ENCODE data around the gene GADL1. TPM values are rescaled to one million over a fixed set of nuclear protein-coding genes. Genes with fewer than 3 reads are reported as not detected.

The GADL1 gene
- polyA plus RNA-seq, 2 of the 4 experiments (the other 2 are of a cell fraction), result not detected

DNA sequence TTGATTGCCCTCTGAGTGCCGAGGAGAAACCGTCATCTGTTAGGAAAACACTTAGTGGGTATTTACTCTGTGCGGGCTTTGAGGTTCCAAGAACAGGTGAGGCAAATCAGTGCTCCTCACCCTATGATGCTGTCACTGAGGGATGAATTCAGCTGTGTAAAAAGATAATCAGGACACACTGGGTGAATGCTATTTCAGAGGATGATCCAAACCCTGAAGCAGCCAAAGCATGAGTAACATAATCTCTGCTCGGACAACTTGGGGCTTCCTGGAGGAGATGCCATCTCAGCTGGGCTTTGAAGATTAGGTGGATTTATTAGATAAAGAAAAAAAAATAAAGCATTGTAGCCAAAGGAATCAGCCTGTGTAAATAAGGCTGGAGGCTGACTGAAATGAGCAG is 10.5 kb upstream of the GADL1 start (continued):
- TF ChIP-seq RCOR1 (IDR thresholded peaks at IDR 0.05; ENCODE audit: low read depth, low read length), result no peak
- TF ChIP-seq MAFK (IDR thresholded peaks at IDR 0.05; ENCODE audit: partially characterized antibody), result no peak
- TF ChIP-seq MAZ (IDR thresholded peaks at IDR 0.05; ENCODE audit: borderline replicate concordance, low read depth, low read length), result no peak
- no peak for TF ChIP-seq JUNB (IDR thresholded peaks at IDR 0.05)
- TF ChIP-seq CHD4 (IDR thresholded peaks at IDR 0.05; ENCODE audit: borderline replicate concordance), result no peak

DNA sequence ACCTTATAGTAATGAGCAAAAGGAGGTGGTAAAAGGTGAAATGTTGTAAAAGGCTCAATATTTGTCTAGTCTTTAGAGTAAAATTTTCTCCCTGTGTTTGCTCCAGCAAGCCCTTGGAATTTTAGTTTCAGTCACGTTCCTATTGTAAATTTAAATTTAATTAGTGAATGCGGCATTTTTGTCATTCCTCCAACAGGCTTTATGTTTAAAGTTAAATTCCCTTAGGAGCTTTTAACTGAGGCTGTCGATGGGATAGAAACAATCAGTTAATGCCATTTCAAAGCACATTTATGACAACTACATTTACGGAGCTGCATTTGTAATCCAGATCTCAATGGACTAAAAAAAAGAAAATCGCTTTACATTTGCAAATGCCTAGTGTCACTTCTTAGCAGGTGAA is 868 bp upstream of the GADL1 start:
- FAIRE-seq, result no peak
- DNase-seq (ENCODE audit: low read depth in 1 of 2, low spot score in 1 of 2), result no peak
- CTCF ChIA-PET, result no interaction called here

DNA sequence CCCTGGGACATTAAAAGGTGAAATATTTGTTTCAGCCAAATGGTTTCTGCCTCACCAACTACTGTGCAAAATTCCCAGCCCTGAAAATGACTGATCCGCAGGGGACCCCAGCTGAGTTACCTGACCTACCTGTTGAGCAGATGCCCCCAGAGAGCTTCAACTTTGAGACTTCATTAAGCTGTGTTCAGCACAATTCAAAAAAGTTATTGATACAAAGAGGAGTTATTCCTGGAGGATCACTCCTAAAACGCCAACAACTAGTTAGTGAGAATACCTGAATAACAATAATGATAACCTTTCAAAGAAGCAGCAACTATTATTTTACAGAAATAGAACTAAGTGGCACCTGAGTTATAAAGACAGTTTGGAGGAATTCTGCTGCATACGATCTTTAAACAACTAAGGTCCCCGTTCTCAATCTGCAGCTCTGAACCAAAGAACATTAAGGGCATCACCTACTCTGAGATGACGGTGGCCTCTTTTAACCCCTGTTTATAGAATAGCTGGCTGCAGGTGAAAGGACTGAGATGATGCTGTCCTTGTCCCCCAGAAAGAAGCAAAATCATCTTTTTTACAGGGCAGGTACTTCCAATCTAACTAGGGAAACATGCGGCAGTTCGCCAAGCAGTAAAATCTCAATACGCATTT is 659 bp downstream of the GADL1 start:
- peak overlapping the region; percentile 75 for H3K4me2 ChIP-seq
- H3K9me3 ChIP-seq, result no peaks in the 10 kb centered on the region
- FAIRE-seq, result no peak
- 19% methylated on average over 8 of the region's 8 CpGs for WGBS (ENCODE audit: missing lambda C conversion rate)
- ChIA-PET POLR2A (no interaction called here), CTCF (no interaction called here)
- TF ChIP-seq CBX8 (IDR thresholded peaks at IDR 0.05), result peak; percentile 97
- TF ChIP-seq RNF2 (IDR thresholded peaks at IDR 0.05; ENCODE audit: borderline replicate concordance, low read depth), result peak; percentile 96
- TF ChIP-seq RAD21 (conservative IDR thresholded peaks at IDR 0.05 in 1 of 2, IDR thresholded peaks at IDR 0.05 in 1 of 2), result no peak
- TF ChIP-seq HDAC2 (IDR thresholded peaks at IDR 0.05), result no peak
- ATAC-seq, result peak in 1 of 2 experiments; percentile 47; a peak in 2 of 6 replicates
- peak overlapping the region; percentile 37 for H3K4me3 ChIP-seq
- H3K27ac ChIP-seq, result no peak overlapping the region
- no peaks in the 10 kb centered on the region for H3K4me1 ChIP-seq
- DNase-seq (ENCODE audit: low read depth in 1 of 2, low spot score in 1 of 2), result no peak

More for the DNA sequence above, 868 bp upstream of the GADL1 start:
- no peak overlapping the region for H3K4me3 ChIP-seq
- no peaks in the 10 kb centered on the region for H3K4me1 ChIP-seq
- POLR2A ChIA-PET, result no interaction called here
- ATAC-seq, result no peak
- H3K4me2 ChIP-seq, result no peak overlapping the region
- no peaks in the 10 kb centered on the region for H3K9me3 ChIP-seq
- no peak overlapping the region for H3K27ac ChIP-seq
- 71% methylated on average over 5 of the region's 5 CpGs for WGBS (ENCODE audit: missing lambda C conversion rate)
- no peak for TF ChIP-seq TP53 (CRISPR knock-in tag; IDR thresholded peaks at IDR 0.05)
- TF ChIP-seq, protein P1, sequence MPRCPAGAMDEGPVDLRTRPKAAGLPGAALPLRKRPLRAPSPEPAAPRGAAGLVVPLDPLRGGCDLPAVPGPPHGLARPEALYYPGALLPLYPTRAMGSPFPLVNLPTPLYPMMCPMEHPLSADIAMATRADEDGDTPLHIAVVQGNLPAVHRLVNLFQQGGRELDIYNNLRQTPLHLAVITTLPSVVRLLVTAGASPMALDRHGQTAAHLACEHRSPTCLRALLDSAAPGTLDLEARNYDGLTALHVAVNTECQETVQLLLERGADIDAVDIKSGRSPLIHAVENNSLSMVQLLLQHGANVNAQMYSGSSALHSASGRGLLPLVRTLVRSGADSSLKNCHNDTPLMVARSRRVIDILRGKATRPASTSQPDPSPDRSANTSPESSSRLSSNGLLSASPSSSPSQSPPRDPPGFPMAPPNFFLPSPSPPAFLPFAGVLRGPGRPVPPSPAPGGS (IDR thresholded peaks at IDR 0.05), result no peak
- no peak for TF ChIP-seq FOXS1 (CRISPR knock-in tag; IDR thresholded peaks at IDR 0.05)
- no peak for TF ChIP-seq JUN (IDR thresholded peaks at IDR 0.05)
- TF ChIP-seq, protein P2, sequence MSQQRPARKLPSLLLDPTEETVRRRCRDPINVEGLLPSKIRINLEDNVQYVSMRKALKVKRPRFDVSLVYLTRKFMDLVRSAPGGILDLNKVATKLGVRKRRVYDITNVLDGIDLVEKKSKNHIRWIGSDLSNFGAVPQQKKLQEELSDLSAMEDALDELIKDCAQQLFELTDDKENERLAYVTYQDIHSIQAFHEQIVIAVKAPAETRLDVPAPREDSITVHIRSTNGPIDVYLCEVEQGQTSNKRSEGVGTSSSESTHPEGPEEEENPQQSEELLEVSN (IDR thresholded peaks at IDR 0.05; ENCODE audit: borderline replicate concordance, low read depth), result no peak
- TF ChIP-seq ZNF302 (CRISPR knock-in tag; IDR thresholded peaks at IDR 0.05), result no peak
- TF ChIP-seq CBX8 (IDR thresholded peaks at IDR 0.05), result no peak
- no peak for TF ChIP-seq KDM1A (IDR thresholded peaks at IDR 0.05; ENCODE audit: low read depth)

DNA sequence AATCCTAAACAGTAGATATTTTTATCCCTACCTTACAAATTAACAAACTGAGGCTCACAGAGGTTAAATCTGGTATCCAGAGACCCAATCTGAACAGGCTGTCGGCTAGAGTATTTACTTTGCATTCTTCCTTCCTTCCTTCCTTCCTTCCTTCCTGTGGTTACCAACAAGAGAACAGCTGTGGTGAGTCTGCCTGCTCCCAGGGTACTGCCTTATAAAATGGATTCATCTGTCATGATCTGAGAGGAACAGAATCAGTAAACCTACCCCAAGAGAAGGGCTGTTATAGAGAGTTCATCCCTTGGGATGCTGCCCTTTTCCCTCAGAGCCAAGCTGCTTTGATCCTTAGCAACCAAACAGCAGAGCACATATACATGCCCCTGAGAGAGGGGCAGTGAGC is 3.6 kb downstream of the GADL1 start:
- WGBS (ENCODE audit: missing lambda C conversion rate), result 14% methylated on average over 1 of the region's 1 CpG
- FAIRE-seq, result no peak
- Histone ChIP-seq H3K27ac (no peak overlapping the region), H3K9me3 (no peaks in the 10 kb centered on the region), H3K4me2 (no peak overlapping the region), H3K4me1 (no peaks in the 10 kb centered on the region), H3K4me3 (no peak overlapping the region)
- ATAC-seq, result no peak
- DNase-seq (ENCODE audit: low read depth in 1 of 2, low spot score in 1 of 2), result no peak
- TF ChIP-seq ZC3H11A (IDR thresholded peaks at IDR 0.05), result no peak
- TF ChIP-seq ZNF302 (CRISPR knock-in tag; IDR thresholded peaks at IDR 0.05), result no peak
- TF ChIP-seq, protein P1 (IDR thresholded peaks at IDR 0.05), result no peak
- TF ChIP-seq CEBPB (IDR thresholded peaks at IDR 0.05), result no peak
- no peak for TF ChIP-seq HEYL (CRISPR knock-in tag; IDR thresholded peaks at IDR 0.05)
- TF ChIP-seq, protein P2 (IDR thresholded peaks at IDR 0.05; ENCODE audit: borderline replicate concordance, low read depth), result no peak
- ChIA-PET CTCF (no interaction called here), POLR2A (no interaction called here)

All from A549 (cell line).